ENCODE measurements around the gene TGFB2. TPM values are rescaled to one million over a fixed set of nuclear protein-coding genes. Genes with fewer than 3 reads are reported as not detected.

The TGFB2 gene
- total RNA-seq, 4 donors from 2014 or later = 3.3 to 9.4 (median 6.8) TPM

DNA sequence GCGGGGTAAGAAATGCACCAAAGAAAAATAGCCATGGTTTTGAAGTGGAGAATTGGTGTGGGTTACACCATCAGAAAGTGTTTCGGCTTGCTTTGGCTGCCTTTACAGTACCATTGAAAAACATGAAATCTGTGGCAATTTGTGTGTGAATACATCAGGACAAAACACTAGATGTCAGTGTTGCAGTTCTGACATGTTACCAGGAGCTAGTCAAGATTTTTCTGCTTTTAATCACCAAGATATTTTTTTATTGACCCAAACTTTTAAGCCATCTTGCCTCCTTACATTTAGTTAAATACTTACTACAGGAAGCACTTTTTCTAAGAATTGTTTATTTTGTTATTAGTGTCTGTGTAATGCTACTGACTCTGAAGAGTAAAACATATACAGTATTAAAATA is 45.7 kb upstream of the TGFB2 start:
- 57 to 77% methylated on average over 2 of the region's 2 CpGs for WGBS, 2 donors (ENCODE audit: low coverage in 1 of 2)
- no peak for ATAC-seq
- H3K9me3 ChIP-seq = no peaks in the 10 kb centered on the region
- no peaks in the 10 kb centered on the region for H3K27me3 ChIP-seq
- TF ChIP-seq, protein P1, sequence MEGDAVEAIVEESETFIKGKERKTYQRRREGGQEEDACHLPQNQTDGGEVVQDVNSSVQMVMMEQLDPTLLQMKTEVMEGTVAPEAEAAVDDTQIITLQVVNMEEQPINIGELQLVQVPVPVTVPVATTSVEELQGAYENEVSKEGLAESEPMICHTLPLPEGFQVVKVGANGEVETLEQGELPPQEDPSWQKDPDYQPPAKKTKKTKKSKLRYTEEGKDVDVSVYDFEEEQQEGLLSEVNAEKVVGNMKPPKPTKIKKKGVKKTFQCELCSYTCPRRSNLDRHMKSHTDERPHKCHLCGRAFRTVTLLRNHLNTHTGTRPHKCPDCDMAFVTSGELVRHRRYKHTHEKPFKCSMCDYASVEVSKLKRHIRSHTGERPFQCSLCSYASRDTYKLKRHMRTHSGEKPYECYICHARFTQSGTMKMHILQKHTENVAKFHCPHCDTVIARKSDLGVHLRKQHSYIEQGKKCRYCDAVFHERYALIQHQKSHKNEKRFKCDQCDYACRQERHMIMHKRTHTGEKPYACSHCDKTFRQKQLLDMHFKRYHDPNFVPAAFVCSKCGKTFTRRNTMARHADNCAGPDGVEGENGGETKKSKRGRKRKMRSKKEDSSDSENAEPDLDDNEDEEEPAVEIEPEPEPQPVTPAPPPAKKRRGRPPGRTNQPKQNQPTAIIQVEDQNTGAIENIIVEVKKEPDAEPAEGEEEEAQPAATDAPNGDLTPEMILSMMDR (IDR thresholded peaks at IDR 0.05) = peak in 2 of 4 experiments; percentile 19 to 21
- TF ChIP-seq POLR2AphosphoS5 (IDR thresholded peaks at IDR 0.05) (no peak), EP300 (IDR thresholded peaks at IDR 0.05) (no peak), POLR2A (IDR thresholded peaks at IDR 0.05) (no peak)
- no peak overlapping the region for H3K4me3 ChIP-seq
- H3K36me3 ChIP-seq = peaks cover 0 to 21% of the 10 kb centered on the region in 2 donors
- H3K27ac ChIP-seq = no peak overlapping the region
- H3K4me1 ChIP-seq = no peaks in the 10 kb centered on the region

GRCh38 chr1:218301217-218301616 is 43.9 kb upstream of the TGFB2 start:
- H3K27ac ChIP-seq = no peak overlapping the region
- no peaks in the 10 kb centered on the region for H3K27me3 ChIP-seq
- peaks cover 0 to 5% (median 0%) of the 10 kb centered on the region in 3 donors for H3K4me1 ChIP-seq
- ATAC-seq = no peak
- TF ChIP-seq, protein P1 (IDR thresholded peaks at IDR 0.05) = no peak
- TF ChIP-seq POLR2AphosphoS5 (IDR thresholded peaks at IDR 0.05) = no peak
- no peak for TF ChIP-seq EP300 (IDR thresholded peaks at IDR 0.05)
- no peak for TF ChIP-seq POLR2A (IDR thresholded peaks at IDR 0.05)
- no peak overlapping the region for H3K4me3 ChIP-seq
- H3K36me3 ChIP-seq = peaks cover 0 to 35% of the 10 kb centered on the region in 2 donors
- WGBS, 2 donors (ENCODE audit: low coverage in 1 of 2) = 83 to 100% methylated on average over 1 of the region's 1 CpG
- H3K9me3 ChIP-seq = no peaks in the 10 kb centered on the region

- Histone ChIP-seq H3K4me3 (no peak overlapping the region), H3K36me3 (peaks cover 0 to 44% of the 10 kb centered on the region in 2 donors), H3K27me3 (no peaks in the 10 kb centered on the region), H3K4me1 (peaks cover 0 to 5% (median 0%) of the 10 kb centered on the region in 3 donors), H3K27ac (no peak overlapping the region), H3K9me3 (no peaks in the 10 kb centered on the region)
- TF ChIP-seq, protein P1 (IDR thresholded peaks at IDR 0.05) = no peak
- no peak for TF ChIP-seq EP300 (IDR thresholded peaks at IDR 0.05)
- no peak for TF ChIP-seq POLR2A (IDR thresholded peaks at IDR 0.05)
- TF ChIP-seq POLR2AphosphoS5 (IDR thresholded peaks at IDR 0.05) = no peak
- WGBS, 2 donors (ENCODE audit: low coverage in 1 of 2) = 100% methylated on average over 3 of the region's 3 CpGs; no CpG with 5 or more reads in 1 of the 2 donors
- no peak for ATAC-seq
Measured at GRCh38 chr1:218302155-218302554, 43.0 kb upstream of the TGFB2 start.

DNA sequence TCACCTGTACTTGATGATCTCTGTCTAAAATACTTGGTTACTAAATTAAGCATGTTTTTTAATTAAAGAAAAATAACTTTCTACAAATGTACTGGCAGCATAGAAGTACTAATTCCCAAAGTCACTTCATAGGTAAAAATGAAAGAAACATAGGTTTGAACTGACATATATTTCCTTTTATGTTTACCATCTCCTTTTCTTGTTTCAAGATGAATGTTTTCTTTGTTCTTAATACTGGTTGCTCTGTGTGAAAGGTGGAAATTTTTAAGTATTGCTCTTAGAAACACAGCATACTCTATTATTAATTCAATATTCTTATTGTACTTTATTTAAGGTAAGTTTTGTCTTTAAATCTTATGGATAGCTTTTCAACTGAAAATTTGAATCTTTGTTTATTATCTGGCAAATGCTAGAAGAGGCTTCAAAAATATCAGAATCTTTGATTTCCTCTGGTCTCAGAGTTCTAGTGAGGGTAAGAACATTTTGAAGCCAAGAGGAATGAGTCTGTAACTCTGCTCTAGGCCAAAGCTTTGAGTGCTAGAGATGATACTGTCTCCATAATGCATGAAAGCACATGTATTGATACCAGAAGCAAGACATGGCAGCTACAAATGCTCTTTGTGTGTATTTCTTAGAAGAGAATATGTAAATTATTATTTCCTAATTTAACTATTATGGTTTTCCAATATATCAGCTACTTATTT is 41.8 kb upstream of the TGFB2 start:
- no peak for TF ChIP-seq POLR2AphosphoS5 (IDR thresholded peaks at IDR 0.05)
- no peak for TF ChIP-seq POLR2A (IDR thresholded peaks at IDR 0.05)
- TF ChIP-seq EP300 (IDR thresholded peaks at IDR 0.05) = no peak
- TF ChIP-seq, protein P1 (IDR thresholded peaks at IDR 0.05) = no peak
- peaks cover 0 to 5% (median 0%) of the 10 kb centered on the region in 3 donors for H3K4me1 ChIP-seq
- H3K9me3 ChIP-seq = no peaks in the 10 kb centered on the region
- ATAC-seq = no peak
- no peak overlapping the region for H3K27ac ChIP-seq
- H3K27me3 ChIP-seq = no peaks in the 10 kb centered on the region
- no peak overlapping the region for H3K4me3 ChIP-seq
- peaks cover 0 to 52% of the 10 kb centered on the region in 2 donors for H3K36me3 ChIP-seq

Measured in gastroesophageal sphincter (tissue), 4 donors.